Femur (tissue), 1 donor: ENCODE results near the gene FASTKD2.

Experiments used
- DNase-seq: peaks from one replicate; pipeline ENCODE4 v3.0.0-alpha.2; 2017

Gene FASTKD2

GRCh38 chr2:206765242-206766056, at the start of gene FASTKD2, which contains the start of gene MDH1B:
FASTKD2 (plus strand) TSS chr2:206765606; CDS start chr2:206766694, 1,088 bp downstream.
MDH1B (minus strand) TSS chr2:206765328; CDS start chr2:206765271, 57 bp downstream.
- peak; percentile 93 for DNase-seq

- DNase-seq = no peak
Observed at GRCh38 chr2:206716623-206717022, 48.8 kb upstream of the FASTKD2 start.

- no peak for DNase-seq
Observed at GRCh38 chr2:206718296-206718695, 47.1 kb upstream of the FASTKD2 start, which contains the start of gene DYTN. DYTN (minus strand) TSS chr2:206718396; CDS start chr2:206718279, 117 bp downstream.

GRCh38 chr2:206721256-206721920, 44.0 kb upstream of the FASTKD2 start:
- DNase-seq = no peak

- DNase-seq = no peak
Observed at GRCh38 chr2:206723288-206723687, 42.1 kb upstream of the FASTKD2 start.

GRCh38 chr2:206727287-206727686, 38.1 kb upstream of the FASTKD2 start:
- DNase-seq = no peak

- DNase-seq = no peak
Observed at GRCh38 chr2:206728277-206729199, 36.9 kb upstream of the FASTKD2 start.

GRCh38 chr2:206733341-206733740, 32.1 kb upstream of the FASTKD2 start:
- DNase-seq = no peak

- no peak for DNase-seq
Observed at GRCh38 chr2:206736935-206737334, 28.5 kb upstream of the FASTKD2 start.

GRCh38 chr2:206739271-206739670, 26.1 kb upstream of the FASTKD2 start:
- no peak for DNase-seq

- no peak for DNase-seq
Observed at GRCh38 chr2:206740800-206741199, 24.6 kb upstream of the FASTKD2 start.

GRCh38 chr2:206756816-206757215, 8.6 kb upstream of the FASTKD2 start:
- no peak for DNase-seq

GRCh38 chr2:206764673-206765241, 649 bp upstream of the FASTKD2 start:
- DNase-seq = no peak

GRCh38 chr2:206766057-206766930, 888 bp downstream of the FASTKD2 start:
- DNase-seq = no peak

- no peak for DNase-seq
Observed at GRCh38 chr2:206774871-206775270, 9.5 kb downstream of the FASTKD2 start.

- DNase-seq = no peak
Observed at GRCh38 chr2:206776432-206776831, 11.0 kb downstream of the FASTKD2 start.

GRCh38 chr2:206780671-206781070, 15.3 kb downstream of the FASTKD2 start:
- no peak for DNase-seq

- no peak for DNase-seq
Observed at GRCh38 chr2:206783718-206784117, 18.3 kb downstream of the FASTKD2 start.

- no peak for DNase-seq
Observed at GRCh38 chr2:206784559-206785353, 19.4 kb downstream of the FASTKD2 start.

- no peak for DNase-seq
Observed at GRCh38 chr2:206790311-206790935, 25.0 kb downstream of the FASTKD2 start.
